PFSK-1 (cell line): ENCODE data around the gene CLN6.

Source experiments
- POLR2AphosphoS5 ChIP-seq: IDR thresholded peaks from 2 replicates; pipeline ENCODE4 v1.6.1; 2012; ENCODE audit warnings: low read depth, mild to moderate bottlenecking, control low read depth, low read length, moderate library complexity
- REST ChIP-seq, 2 experiments: IDR thresholded peaks; 2 replicates each; pipeline versions ENCODE4 v1.6.1 to v1.8.0; 2011 to 2012; ENCODE audit warnings: low read depth in 2 of 2, low read length in 2 of 2, control low read depth in 1 of 2, inconsistent platforms in 1 of 2, mild to moderate bottlenecking in 1 of 2, moderate library complexity in 1 of 2; ENCODE audit not compliant: insufficient read depth in 1 of 2
- TAF1 ChIP-seq: IDR thresholded peaks from 2 replicates; pipeline ENCODE4 v1.6.1; 2012; ENCODE audit warnings: low read length, control low read depth, borderline replicate concordance; ENCODE audit not compliant: insufficient read depth

- TF ChIP-seq POLR2AphosphoS5 (no peak), REST (IDR thresholded peaks at IDR 0.05; ENCODE audit: insufficient read depth in 1 of 2, low read depth in 2 of 2, low read length in 2 of 2) (no peak), TAF1 (no peak)
Observed at GRCh38 chr15:68204361-68204760, 25.2 kb downstream of the CLN6 start.
